Vagina (tissue), 2 donors: Measurements from ENCODE around the gene OGFOD2. TPM values are rescaled to one million over a fixed set of nuclear protein-coding genes. Genes with fewer than 3 reads are reported as not detected.

Source experiments
- DNase-seq, 2 donors: peaks; one replicate each; pipeline ENCODE4 v3.0.0-alpha.2; 2017; ENCODE audit errors: extremely low spot score in 2 of 2
- H3K27ac ChIP-seq: fragments of 200-600 bp; sonication (generic); one replicate; pipeline ENCODE4 v1.5.1; 2019
- H3K27me3 ChIP-seq: fragments of 200-600 bp; sonication (generic); one replicate; pipeline ENCODE4 v1.5.1; 2019
- H3K36me3 ChIP-seq, 2 donors: fragments of 200-600 bp; sonication (generic); one replicate each; pipeline ENCODE4 v1.5.1; 2017 to 2019
- H3K4me1 ChIP-seq: fragments of 200-600 bp; sonication (generic); one replicate; pipeline ENCODE4 v1.5.1; 2019
- H3K4me3 ChIP-seq, 2 donors: fragments of 200-600 bp; sonication (generic); 1 replicate in 1 of 2; 2 replicates in 1 of 2; pipeline ENCODE4 v1.5.1; 2016 to 2019
- H3K9me3 ChIP-seq: fragments of 200-600 bp; sonication (generic); one replicate; pipeline ENCODE4 v1.5.1; 2019
- CTCF ChIP-seq, 3 experiments: fragments of 450-650 bp in 2 of 3; fragments of 200-600 bp in 1 of 3; sonication (generic) in 1 of 3; IDR thresholded peaks; one replicate each; pipeline ENCODE4 v1.5.1; 2017 to 2019; ENCODE audit warnings: antibody characterized with exemption in 3 of 3, mild to moderate bottlenecking in 2 of 3, moderate library complexity in 2 of 3
- POLR2A ChIP-seq, 2 donors: fragments of 450-650 bp; IDR thresholded peaks; one replicate each; pipeline ENCODE4 v1.6.1; 2017; ENCODE audit warnings: antibody characterized with exemption in 2 of 2, mild to moderate bottlenecking in 2 of 2, moderate library complexity in 2 of 2
- POLR2AphosphoS5 ChIP-seq, 2 donors: sonication (generic); formaldehyde crosslinking; IDR thresholded peaks; one replicate each; pipeline ENCODE4 v1.9.0; 2017; ENCODE audit warnings: antibody characterized with exemption in 2 of 2, mild to moderate bottlenecking in 2 of 2, low read depth in 1 of 2; ENCODE audit not compliant: insufficient read depth in 1 of 2
- intact Hi-C: fragments of 100-400 bp; cut with DNase I; formaldehyde crosslinking; loops from one replicate; pipeline ENCODE4 v1.15.1; 2023
- total RNA-seq: library from RNA; depleted of rRNA; stranded (reverse); fragments of >200 nt; gene quantifications from one replicate; pipeline ENCODE4 v1.2.3, GENCODE V29; 2016

OGFOD2 gene
- total RNA-seq, 1 donor from 2014 or later = 26.0 TPM

- no peak for TF ChIP-seq POLR2AphosphoS5 (IDR thresholded peaks at IDR 0.05; ENCODE audit: insufficient read depth in 1 of 2, low read depth in 1 of 2)
- no peak for TF ChIP-seq CTCF (IDR thresholded peaks at IDR 0.05)
- no peak for TF ChIP-seq POLR2A (IDR thresholded peaks at IDR 0.05)
- peaks cover 0 to 36% of the 10 kb centered on the region in 2 donors for H3K36me3 ChIP-seq
- H3K27ac ChIP-seq = no peak overlapping the region
- no peaks in the 10 kb centered on the region for H3K27me3 ChIP-seq
- intact Hi-C loops = no loop called here
- H3K9me3 ChIP-seq = no peaks in the 10 kb centered on the region
- H3K4me1 ChIP-seq = peaks cover 12% of the 10 kb centered on the region
- no peak for DNase-seq
- no peak overlapping the region for H3K4me3 ChIP-seq
Measured at GRCh38 chr12:122999986-123000420, 25.0 kb downstream of the OGFOD2 start.

- intact Hi-C loops = no loop called here
- H3K4me1 ChIP-seq = peaks cover 9% of the 10 kb centered on the region
- no peak overlapping the region for H3K27ac ChIP-seq
- no peaks in the 10 kb centered on the region for H3K27me3 ChIP-seq
- H3K9me3 ChIP-seq = no peaks in the 10 kb centered on the region
- TF ChIP-seq POLR2A (IDR thresholded peaks at IDR 0.05) (no peak), POLR2AphosphoS5 (IDR thresholded peaks at IDR 0.05; ENCODE audit: insufficient read depth in 1 of 2, low read depth in 1 of 2) (no peak), CTCF (IDR thresholded peaks at IDR 0.05) (no peak)
- H3K36me3 ChIP-seq = peaks cover 0 to 36% of the 10 kb centered on the region in 2 donors
- no peak overlapping the region for H3K4me3 ChIP-seq
- DNase-seq = no peak
Measured at GRCh38 chr12:123000578-123000977, 25.5 kb downstream of the OGFOD2 start.

- H3K4me3 ChIP-seq = no peak overlapping the region
- no peak overlapping the region for H3K27ac ChIP-seq
- no peaks in the 10 kb centered on the region for H3K27me3 ChIP-seq
- DNase-seq = no peak
- TF ChIP-seq POLR2AphosphoS5 (IDR thresholded peaks at IDR 0.05; ENCODE audit: insufficient read depth in 1 of 2, low read depth in 1 of 2) = no peak
- TF ChIP-seq CTCF (IDR thresholded peaks at IDR 0.05) = no peak
- TF ChIP-seq POLR2A (IDR thresholded peaks at IDR 0.05) = no peak
- H3K4me1 ChIP-seq = no peaks in the 10 kb centered on the region
- intact Hi-C loops = no loop called here
- peaks cover 0 to 36% of the 10 kb centered on the region in 2 donors for H3K36me3 ChIP-seq
- H3K9me3 ChIP-seq = no peaks in the 10 kb centered on the region
Measured at GRCh38 chr12:123001464-123001863, 26.4 kb downstream of the OGFOD2 start.

GRCh38 chr12:123003257-123003656 is 28.2 kb downstream of the OGFOD2 start:
- intact Hi-C loops = no loop called here
- H3K27me3 ChIP-seq = no peaks in the 10 kb centered on the region
- H3K4me3 ChIP-seq = no peak overlapping the region
- TF ChIP-seq POLR2A (IDR thresholded peaks at IDR 0.05) = no peak
- no peak for TF ChIP-seq CTCF (IDR thresholded peaks at IDR 0.05)
- no peak for TF ChIP-seq POLR2AphosphoS5 (IDR thresholded peaks at IDR 0.05; ENCODE audit: insufficient read depth in 1 of 2, low read depth in 1 of 2)
- no peak for DNase-seq
- H3K27ac ChIP-seq = no peak overlapping the region
- no peaks in the 10 kb centered on the region for H3K4me1 ChIP-seq
- no peaks in the 10 kb centered on the region for H3K9me3 ChIP-seq
- H3K36me3 ChIP-seq = peaks cover 0 to 32% of the 10 kb centered on the region in 2 donors

GRCh38 chr12:123004287-123004686 is 29.2 kb downstream of the OGFOD2 start:
- intact Hi-C loops = no loop called here
- peaks cover 0 to 42% of the 10 kb centered on the region in 2 donors for H3K36me3 ChIP-seq

More at GRCh38 chr12:123004287-123004686, 29.2 kb downstream of the OGFOD2 start:
- Histone ChIP-seq H3K27ac (no peak overlapping the region), H3K9me3 (no peaks in the 10 kb centered on the region), H3K27me3 (no peaks in the 10 kb centered on the region), H3K4me1 (no peaks in the 10 kb centered on the region), H3K4me3 (no peak overlapping the region)
- DNase-seq = no peak
- TF ChIP-seq POLR2A (IDR thresholded peaks at IDR 0.05) (no peak), CTCF (IDR thresholded peaks at IDR 0.05) (no peak), POLR2AphosphoS5 (IDR thresholded peaks at IDR 0.05; ENCODE audit: insufficient read depth in 1 of 2, low read depth in 1 of 2) (no peak)
